HL-60/S4 treated with phorbol 12-myristate 13-acetate at 8.2 ng/mL for 4 days and 3 days (cell line): Measurements from ENCODE around the gene TNNI3.
"Not testable (repeated sequence)": the region's sequence is repeated elsewhere in the genome, so short reads cannot be mapped to it uniquely, and the experiment has no call there.

Experiments used
- in situ Hi-C: fragments of 300-500 bp; cut with MboI; formaldehyde crosslinking; loops from 2 replicates; pipeline ENCODE4 v1.15.0; 2022; ENCODE audit warnings: low sequenced_read_pairs

The TNNI3 gene

DNA sequence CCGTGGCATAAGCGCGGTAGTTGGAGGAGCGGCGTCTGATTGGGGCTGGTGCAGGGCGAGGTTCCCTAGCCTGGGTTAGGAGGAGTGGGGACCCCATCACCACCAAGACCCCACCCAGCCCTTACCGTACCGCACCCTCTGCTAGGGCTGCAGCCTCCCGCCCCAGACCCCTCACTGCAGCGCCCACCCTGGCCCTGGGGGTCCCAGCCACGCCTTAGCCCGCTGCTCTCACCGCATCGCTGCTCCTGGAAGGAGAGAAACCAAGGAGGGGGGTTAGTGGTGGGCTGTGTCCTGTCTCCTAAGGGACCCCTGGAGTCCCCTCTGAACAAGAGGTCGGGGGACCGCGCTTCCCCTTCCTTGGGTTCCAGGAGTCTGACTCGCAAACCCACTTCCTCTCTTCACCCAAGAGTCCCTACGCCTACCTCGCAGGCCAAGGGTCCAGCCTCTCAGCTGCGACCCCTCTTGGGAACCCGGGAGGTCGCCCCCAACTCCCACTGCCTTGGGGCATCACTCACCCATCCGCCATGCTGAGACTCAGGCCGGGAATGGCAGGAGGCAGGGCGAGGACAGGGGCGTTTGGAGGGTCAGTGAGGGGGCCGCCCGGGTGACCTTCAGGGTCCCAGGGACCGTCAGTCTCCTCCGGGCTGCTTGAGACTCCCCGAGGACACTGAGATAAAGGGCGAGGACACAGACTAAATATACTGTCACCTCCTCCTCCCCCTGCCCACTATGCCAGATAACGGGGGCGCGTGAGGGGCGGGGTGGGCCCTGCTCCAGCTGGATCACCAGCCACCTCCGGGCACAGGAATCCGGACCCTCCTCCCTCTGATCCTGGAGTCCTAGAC is at the start of gene TNNI3:
TNNI3 (minus strand) TSS at position 669 of the 845 bp plus-strand sequence; CDS start at position 526, 143 bp downstream.
- in situ Hi-C loops: no loop called here

DNA sequence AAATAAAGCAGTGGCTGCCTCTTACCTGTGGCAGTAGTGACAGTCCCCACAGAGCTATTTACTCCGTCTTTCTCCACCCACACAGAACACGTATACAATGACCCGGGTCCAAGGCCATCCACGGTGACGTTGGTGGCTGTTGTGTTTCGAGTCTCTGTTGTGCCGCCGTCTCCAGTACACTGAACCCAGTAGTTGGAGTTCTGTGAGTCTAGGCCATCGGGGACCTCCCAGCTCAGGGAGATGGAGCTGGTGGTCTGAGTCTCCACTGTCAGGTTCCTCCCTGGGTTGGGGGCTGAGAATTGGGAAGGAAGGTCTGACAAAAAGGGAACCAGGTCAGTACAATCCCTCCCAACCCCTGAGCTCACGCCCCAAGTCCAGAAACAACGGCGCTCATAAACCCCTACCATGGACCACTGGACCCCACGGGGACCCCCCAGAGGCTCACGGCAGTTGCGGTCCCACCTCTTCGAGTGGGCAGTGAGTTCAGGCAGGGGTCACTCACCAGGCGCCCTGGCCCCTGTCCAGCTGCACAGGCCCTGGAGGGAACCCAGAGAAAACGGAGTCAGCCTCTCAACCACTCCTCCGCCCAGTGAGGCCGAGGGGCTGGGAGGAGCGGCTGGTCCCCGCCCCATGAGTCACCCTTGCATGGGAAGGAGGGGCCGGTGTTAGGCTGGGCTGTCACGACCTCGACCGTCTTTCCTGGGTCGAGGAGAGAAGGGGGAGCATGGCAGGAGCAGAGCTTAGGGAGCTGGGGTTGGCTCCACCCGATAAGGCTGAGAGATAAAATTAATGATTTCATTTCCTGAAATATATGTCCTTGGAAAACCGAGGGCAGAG is 49.4 kb upstream of the TNNI3 start:
- in situ Hi-C loops: no loop called here

DNA sequence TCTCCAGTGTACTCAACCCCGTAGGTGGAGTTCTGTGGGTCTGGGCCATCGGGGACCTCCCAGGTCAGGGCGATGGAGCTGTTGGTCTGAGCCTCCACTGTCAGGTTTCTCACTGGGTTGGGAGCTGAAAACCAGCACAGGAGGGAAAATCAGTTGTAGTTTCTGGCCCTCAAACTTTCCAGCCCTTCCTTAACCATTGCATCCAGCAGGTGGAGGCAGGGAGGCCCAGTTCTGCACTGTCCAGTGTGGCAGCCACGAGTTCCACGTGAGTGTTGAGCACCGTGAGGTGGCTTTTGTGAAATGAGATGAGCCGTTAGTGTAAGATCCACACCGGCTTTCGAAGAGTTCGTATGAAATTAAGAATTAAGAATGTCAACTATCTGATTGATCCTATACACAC is 44.7 kb upstream of the TNNI3 start:
- in situ Hi-C loops: not testable (repeated sequence)

DNA sequence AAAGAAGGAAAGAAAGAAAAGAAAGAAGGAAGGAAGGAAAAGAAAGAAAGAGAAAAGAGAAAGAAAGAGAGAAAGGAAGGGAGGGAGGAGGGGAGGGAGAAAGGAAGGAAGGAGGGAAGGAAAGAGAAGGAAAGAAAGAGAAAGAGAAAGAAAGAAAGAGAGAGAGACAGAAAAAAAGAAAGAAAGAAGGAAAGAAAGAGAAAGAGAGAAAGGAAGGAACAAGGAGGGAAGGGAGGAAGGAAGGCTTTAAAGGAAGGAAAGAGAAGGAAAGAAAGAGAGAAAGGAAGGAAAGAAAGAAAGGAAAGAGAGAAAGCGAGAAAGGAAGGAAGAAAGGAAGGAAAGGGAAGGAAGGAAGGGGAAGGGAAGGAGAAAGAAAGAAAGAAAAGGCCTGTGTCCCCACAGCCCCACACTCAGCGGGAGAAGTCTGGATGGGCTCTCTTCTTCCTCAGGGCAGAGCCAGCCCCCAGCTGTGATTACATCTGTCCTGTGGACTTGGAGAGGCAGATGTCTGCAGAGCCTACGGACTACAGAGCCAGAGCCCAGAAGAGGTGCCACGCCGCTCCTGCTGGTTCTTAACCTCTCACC is 42.2 kb upstream of the TNNI3 start:
- in situ Hi-C loops: no loop called here

DNA sequence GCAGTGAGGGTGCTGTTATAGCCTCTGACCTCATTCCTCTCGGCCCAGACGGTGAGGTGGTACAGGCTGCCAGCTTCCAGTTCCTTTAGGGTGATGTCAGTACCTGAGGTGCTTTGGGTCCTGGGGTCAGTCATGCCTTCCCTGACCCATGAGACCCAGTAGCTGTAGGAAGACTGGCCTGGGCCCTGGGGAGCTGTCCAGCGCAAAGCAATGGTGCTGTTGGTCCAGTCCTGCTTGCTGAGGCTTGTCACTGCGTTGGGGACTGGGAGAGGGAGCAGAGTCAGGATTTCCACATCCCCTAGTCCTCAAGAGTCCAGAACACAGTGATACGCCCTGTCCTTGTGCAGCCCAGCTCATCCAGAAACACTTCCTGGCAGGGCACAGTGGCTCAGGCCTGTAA is 41.1 kb upstream of the TNNI3 start:
- in situ Hi-C loops: no loop called here

DNA sequence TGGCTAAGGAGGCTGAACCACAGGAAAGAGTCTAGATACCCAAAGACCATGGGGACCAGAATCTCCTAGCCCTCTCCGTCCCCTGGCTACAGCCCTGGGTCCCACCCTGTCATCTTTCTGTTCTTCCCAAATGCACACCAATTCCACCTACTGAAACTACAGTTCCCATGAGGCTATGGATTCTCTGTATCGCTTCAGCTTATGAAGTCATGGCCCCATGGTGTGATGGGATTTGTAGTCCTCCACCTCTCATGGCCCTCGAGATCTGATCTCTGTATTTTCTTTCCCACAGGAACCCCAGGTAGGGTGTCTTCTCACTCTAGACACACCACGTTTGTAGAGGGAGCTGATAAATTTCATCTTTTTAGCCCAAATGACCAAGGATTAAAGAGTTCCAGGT is 40.0 kb upstream of the TNNI3 start:
- in situ Hi-C loops: no loop called here

DNA sequence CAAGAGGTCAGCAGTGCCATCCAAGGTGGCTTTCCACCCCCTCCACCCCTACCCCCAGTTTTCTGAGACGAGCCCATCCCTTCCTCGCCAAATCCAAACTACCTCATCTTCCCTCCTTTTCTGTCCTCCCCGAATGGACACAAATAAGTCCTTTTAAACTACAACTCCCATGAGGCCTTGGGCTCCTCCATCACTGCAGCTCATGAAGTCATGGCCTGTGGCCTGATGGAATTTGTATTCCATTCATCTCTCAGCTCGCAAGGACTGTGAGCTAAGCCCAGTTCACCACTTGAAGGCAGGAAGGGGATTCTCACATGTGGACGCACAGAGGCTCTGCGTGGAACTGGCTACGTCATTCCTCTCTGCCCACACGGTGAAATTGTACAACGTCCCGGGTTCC is 39.3 kb upstream of the TNNI3 start:
- in situ Hi-C loops: no loop called here

DNA sequence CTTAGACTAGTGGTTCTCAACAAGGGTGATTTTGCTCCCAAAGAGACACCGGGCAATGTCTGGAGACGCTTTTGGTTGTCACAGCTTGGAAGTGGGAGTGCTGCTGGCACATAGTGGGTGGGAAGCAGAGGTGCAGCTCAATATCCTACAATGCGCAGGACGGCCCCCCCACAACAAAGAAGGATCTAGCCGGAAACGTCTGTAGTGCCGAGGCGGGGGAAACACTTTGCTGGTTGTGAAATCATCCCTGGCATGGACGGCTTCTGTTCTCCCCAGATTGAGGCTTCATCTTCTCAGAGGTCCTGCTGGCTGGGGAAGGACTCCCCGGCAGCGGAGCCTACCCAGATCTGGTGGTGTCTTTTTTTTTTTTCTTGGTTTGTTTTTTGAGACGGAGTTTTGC is 35.9 kb upstream of the TNNI3 start:
- in situ Hi-C loops: no loop called here

DNA sequence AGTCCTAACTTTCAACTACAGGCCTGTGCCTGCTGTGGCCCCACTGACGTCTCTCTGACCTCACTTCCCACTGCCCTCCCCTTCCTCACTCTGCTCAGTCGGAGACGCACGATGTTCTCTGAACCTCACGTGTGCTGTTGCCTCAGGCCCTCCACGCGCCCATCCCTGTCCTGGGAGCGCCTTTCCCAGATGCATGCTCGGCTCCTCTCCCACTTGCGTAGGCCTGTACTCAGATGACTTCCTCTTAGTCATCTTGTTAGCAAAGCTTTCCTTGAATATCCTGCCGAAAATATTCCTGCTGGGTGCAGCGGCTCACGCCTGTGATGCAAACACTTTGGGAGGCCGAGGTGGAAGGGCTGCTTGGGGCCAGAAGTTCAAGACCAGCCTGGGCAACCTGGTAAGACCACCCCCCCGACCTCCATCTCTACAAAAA is 31.9 kb upstream of the TNNI3 start:
- in situ Hi-C loops: no loop called here

DNA sequence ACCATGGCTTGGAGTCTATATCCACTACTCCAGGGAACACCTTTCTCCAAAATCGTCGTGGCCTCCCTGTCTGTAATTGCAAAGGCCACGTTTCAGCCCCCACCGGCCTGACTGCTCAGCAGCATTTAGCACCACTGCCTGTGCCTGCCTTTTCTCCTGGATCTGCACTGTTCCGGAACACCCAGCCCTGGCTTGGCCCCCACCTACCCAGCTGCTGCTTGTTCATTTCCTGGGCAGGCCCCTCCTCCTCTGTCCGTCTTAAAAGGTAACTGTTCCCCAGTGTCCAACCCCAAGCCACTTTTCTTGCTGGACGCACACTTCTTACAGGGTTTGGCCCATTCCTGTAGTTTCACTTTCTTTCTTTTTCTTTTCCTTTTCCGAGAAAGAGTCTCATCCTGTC is 31.1 kb upstream of the TNNI3 start:
- in situ Hi-C loops: no loop called here

DNA sequence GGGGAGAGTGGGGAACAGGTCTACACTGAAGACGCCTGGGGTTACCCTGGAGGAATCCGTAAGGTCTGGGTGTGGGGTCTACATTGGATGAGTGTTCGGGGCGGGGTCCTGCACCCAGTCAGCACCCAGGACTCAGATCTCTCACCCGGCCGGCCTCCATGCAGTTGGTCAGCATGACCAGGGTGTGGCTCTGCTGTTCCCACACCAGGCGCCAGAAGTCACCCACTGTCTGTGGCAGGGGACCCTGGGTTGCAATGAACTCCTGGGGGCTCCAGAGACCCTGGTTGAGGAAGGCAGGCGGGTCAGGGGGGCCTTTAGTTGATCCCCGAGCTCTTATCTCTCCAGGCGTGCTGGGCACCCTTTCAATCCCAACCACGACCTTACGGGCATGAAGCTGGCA is 28.5 kb upstream of the TNNI3 start:
- in situ Hi-C loops: no loop called here

DNA sequence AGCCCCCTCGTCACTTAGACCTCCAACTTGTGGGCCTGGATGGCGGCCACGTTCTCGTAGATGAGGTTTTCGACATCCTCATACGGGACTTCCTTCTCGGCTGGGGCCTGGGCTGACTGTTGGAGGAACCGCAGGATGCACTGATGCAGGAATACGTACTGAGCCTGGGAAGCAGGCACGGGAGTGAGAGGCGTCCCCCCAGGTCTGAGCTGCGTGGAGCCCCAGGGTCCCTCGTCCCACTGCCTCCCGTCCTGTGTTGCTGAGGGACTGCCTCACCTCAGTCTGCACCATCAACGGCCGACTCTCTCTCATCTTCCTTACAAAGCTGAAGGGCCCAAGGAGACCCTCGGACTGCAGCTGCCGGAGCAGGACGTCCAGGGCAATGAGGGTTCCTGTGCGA is 24.2 kb upstream of the TNNI3 start:
- in situ Hi-C loops: no loop called here

DNA sequence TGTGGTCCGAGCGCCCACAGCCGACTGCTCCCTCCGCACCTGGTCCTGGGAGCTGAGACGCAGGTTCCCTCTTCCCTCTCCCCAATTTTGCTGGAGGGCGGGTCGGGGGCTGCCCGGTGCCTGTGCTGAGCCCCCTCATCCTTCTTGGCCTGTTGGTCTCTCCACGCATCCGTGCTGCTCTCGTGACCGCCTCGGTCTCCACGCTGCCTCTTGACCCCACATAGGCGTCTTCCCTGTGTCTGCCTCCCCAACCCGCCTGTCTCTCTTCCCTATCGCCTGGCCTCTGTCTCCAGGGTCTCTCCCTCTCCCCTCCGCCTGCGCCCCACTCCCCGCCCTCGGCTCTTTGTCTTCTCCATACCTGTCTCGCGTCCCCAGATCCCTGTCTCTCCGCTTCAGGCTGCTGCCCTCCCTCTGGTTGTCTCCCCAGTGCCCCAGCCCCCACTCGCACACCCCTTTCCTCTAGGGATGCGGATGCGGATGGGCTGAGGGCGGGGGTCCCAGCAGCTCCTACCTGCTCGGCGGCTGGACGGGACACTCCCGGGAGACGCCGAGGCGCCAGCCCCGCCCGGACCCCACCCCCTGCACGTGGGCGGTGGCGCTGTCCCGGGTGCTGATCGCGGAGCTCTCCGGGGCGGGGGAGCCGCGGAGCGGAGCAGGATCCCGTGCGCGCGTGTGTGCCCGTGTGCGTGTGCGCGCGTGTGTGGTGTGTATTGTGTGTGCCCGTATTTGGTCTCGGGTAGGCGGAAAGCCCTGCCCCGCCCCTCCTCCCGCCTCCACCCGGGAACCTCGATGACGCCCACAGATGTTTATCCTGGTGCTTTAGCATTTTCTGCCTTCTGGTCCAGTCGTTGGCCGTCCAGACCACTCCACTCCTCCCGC is 22.3 kb upstream of the TNNI3 start, which contains the start of gene SYT5:
SYT5 (minus strand) TSS at position 684 of the 879 bp plus-strand sequence. CDS start 1,248 bp downstream, outside the sequence.
- in situ Hi-C loops: no loop called here

DNA sequence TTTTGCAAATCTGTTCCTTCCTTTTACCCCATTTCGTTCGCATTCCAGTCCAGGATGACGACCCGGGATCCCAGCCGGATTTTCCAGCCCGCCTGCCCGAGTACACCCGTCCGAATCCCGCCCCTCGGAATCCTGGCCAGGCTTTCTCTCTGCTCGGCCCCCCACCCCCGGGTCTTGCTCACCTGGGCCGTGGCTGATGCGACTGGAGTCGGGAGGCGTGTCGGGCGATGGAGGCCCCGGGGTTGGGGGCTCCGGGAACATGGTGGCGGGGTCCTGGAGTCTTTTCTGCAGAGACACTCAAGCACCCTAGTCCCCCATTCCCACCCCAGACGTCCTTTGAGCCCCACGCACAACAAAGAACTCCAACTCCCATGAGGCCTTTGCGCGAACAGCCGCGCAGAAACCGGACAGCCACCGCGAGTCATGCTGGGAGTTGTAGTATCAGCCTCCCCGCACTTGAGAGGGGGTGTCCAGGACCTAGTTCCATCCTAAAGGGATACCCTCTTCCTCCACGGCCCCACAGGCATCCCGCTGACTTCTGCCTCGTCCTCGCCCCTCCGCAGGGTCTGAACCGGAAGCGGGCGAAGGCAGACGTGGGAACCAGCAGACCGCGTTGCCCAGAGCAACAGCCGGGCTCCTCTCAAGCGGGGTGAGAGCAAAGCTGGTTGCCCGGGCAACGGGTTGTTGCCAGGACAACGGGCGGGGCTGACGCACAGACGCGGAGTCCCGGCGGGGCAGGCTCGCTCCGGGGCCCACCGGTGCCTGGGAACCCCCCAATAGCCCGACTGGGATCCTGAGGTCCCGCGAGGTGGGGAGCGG is 21.5 kb upstream of the TNNI3 start:
- in situ Hi-C loops: no loop called here

DNA sequence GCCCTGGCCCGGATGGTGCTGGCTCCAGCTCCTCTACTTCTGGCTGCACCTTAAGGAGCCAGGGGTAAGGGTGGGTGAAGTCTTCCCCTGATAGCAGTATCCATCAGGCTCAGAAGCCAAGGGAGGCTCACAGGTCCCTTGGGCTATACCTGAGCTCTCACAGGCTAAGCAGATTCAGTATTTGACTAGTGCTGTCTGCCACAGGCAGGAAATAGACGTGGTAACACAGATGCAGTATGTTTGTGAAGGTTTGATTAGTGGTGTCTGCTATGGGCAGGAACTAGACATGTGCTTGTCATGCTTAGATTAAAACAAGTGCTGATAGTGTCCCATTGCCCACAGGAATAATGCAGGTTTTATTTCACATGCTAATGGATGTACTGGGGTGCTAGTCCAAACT is 18.5 kb upstream of the TNNI3 start:
- in situ Hi-C loops: no loop called here

DNA sequence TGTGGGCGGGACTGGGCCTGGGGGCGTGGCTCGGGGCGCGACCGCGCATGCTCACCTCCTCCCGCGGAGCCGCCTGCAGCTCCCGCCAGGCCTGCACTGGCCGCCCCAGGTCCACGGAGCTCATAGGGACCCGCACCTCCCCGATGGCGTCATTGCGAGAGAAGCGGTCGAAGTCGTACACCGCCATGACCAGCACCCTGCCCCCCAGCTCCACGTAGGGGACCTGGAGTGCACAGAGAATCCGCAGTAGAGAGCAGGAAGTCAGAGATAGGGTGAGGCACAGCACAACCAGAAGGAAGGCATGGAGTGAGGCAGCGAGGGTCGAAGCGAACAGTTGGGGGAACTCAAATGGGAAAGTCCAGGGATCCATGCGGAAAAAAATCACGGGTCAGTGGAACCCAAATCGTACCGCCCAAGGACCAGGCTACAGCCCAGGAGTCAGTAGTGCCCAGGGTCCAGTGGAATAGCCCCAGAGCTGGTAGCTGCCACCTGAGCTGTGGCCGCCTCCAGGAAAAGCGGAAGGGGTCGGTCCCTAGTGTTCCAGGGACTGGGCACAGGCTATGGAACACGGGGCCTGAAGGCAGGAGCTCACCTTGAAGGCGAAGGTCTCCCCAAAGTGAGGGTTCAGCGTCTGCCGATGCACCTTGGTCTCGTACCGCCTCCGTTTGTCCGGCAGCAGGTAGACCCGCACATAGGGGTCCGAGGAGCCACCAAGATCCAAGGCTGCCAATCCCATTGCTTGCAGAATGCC is 17.8 kb upstream of the TNNI3 start:
- in situ Hi-C loops: no loop called here

DNA sequence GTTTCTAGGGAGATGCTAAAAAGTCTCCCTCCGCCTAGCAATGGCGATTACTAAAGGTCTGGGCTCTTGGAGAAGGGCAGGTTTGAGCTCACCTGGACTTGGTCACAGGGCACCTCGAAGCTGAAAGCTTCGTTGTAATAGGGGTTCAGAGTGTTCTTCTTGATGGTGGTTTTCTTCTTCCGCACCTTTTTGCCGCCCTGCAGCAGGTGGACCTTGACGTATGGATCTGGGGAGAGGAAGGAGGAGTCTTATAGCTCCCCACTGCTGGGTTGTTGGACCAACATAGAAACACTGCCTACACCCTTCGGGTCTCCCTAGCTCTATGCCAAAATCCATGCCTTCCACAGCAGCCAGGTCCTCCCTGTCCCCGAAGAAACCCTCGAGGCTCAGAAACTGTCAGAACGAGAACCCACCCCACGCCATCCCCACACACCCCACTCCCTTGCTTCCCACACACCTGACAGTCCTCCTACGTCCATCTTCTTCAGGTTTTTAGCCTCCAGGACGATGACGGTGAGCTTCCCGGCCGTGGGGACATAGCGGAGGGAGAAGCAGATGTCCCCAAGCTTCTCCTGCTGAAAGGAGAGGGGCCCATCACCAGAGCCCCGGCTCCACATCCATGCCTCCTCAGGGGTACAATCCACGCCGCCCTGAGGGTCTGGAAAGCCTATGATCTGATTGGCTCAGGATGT is 17.0 kb upstream of the TNNI3 start:
- in situ Hi-C loops: no loop called here

DNA sequence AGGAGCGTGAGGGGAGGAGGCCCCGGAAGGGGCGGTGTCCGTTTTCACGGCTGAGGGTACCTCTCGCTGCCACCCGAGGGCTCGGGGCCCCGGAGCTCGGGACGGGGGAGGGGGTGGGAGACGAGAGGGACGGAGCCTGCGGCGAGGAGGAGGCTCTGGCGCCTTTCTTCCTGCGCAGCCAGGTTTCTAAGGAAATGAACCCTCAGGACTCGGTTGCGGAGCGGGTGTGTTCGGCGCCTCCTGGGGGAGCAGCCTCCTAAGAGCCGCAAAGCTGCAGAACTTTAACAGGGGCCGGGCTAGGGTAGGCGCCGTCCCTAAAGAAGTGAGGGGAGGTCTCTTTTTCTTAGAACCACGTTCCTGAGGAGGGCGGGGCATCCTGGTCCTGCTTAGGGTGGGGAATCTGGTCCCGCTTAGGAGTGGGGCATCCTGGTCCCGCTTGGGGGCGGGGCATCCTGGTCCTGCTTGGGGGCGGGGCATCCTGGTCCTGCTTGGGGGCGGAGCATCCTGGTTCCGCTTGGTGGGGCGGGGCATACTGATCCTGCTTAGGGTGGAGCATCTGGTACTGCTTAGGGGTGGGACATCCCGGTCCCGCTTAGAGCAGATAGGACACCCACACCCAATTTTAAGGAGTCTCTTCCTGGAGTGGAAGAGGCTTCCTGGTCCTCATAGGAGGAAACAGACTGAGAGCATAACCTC is 16.3 kb upstream of the TNNI3 start:
- in situ Hi-C loops: no loop called here
